Retinal pigment epithelial cell (primary cell): ENCODE measurements around the gene MRPL51.
"Not testable (repeated sequence)": the region's sequence is repeated elsewhere in the genome, so short reads cannot be mapped to it uniquely, and the experiment has no call there.

ENCODE experiments used
- DNase-seq: peaks from one replicate; pipeline ENCODE4 v3.0.0-alpha.2; 2010; ENCODE audit warnings: low read depth
- H3K4me3 ChIP-seq: 2 replicates; pipeline ENCODE4 v1.5.1; 2011; ENCODE audit warnings: mild to moderate bottlenecking, low read length, control low read depth, moderate library complexity
- CTCF ChIP-seq: conservative IDR thresholded peaks from 2 replicates; pipeline ENCODE4 v1.5.1; 2011; ENCODE audit warnings: low read depth, low read length, control low read depth, inconsistent platforms

Gene MRPL51

GRCh38 chr12:6472491-6472890 lies 20.6 kb downstream of the MRPL51 start:
- TF ChIP-seq CTCF, result no peak
- H3K4me3 ChIP-seq, result no peak overlapping the region
- no peak for DNase-seq

- no peak for TF ChIP-seq CTCF
- no peak for DNase-seq
These were observed 21.1 kb downstream of the MRPL51 start for GRCh38 chr12:6471989-6472360.

GRCh38 chr12:6470375-6471163 lies 22.5 kb downstream of the MRPL51 start, which contains the start of gene VAMP1:
TSS of gene VAMP1 (minus strand) at chr12:6470677. CDS start at chr12:6470531, 146 bp downstream.
- DNase-seq, result peak; percentile 79
- TF ChIP-seq CTCF, result no peak
- peak within 1 kb of the TSS; percentile 81 for H3K4me3 ChIP-seq

More at GRCh38 chr12:6471989-6472360, 21.1 kb downstream of the MRPL51 start:
- no peak overlapping the region for H3K4me3 ChIP-seq

GRCh38 chr12:6469609-6470374 lies 23.3 kb downstream of the MRPL51 start:
- H3K4me3 ChIP-seq, result peak overlapping the region; percentile 81
- TF ChIP-seq CTCF, result no peak

GRCh38 chr12:6469092-6469491 lies 24.0 kb downstream of the MRPL51 start:
- no peak overlapping the region for H3K4me3 ChIP-seq
- TF ChIP-seq CTCF, result no peak
- no peak for DNase-seq

More at GRCh38 chr12:6469609-6470374, 23.3 kb downstream of the MRPL51 start:
- DNase-seq, result no peak

GRCh38 chr12:6468283-6468575 lies 24.8 kb downstream of the MRPL51 start:
- no peak for DNase-seq
- H3K4me3 ChIP-seq, result no peak overlapping the region
- TF ChIP-seq CTCF, result no peak

- H3K4me3 ChIP-seq, DNase-seq: not testable (repeated sequence)
These were observed 25.3 kb downstream of the MRPL51 start for GRCh38 chr12:6467571-6468282.

- DNase-seq, H3K4me3 ChIP-seq: not testable (repeated sequence)
These were observed 26.3 kb downstream of the MRPL51 start for GRCh38 chr12:6466751-6467150.
